Pancreas (tissue), 10 donors: ENCODE data around the gene SBNO2. TPM values are rescaled to one million over a fixed set of nuclear protein-coding genes. Genes with fewer than 3 reads are reported as not detected.
A peak's percentile ranks its signal among the peaks of the same experiment; 100 is the strongest.

Source experiments
- ATAC-seq, 4 donors: fragments of 200-7000 bp; cut with Tn5 transposase; one replicate each; pipeline versions ENCODE4 v1.8.0 to v1.9.1; 2020; ENCODE audit warnings: mild to moderate bottlenecking in 4 of 4, moderate library complexity in 4 of 4
- DNase-seq, 6 donors: peaks; one replicate each; pipeline ENCODE4 v3.0.0-alpha.2; 2020
- FAIRE-seq: peaks from 2 replicates; lab custom pipeline; 2012; peaks lifted over from hg19 to GRCh38; lab: Jason Lieb, UNC
- H3K27ac ChIP-seq, 4 donors: fragments of 200-600 bp; sonication (generic); 1 replicate in 3 of 4; 2 replicates in 1 of 4; pipeline versions ENCODE4 v1.5.0 to v1.8.0; 2020
- H3K27me3 ChIP-seq, 4 donors: fragments of 200-600 bp; one replicate each; pipeline ENCODE4 v1.8.0; 2021
- H3K36me3 ChIP-seq, 3 donors: fragments of 200-600 bp; sonication (generic) in 1 of 3; one replicate each; pipeline versions ENCODE4 v1.5.0 to v1.8.0; 2020 to 2021
- H3K4me1 ChIP-seq, 3 donors: fragments of 200-600 bp; one replicate each; pipeline ENCODE4 v1.8.0; 2021
- H3K4me3 ChIP-seq, 4 donors: fragments of 200-600 bp; sonication (generic) in 2 of 4; one replicate each; pipeline versions ENCODE4 v1.5.0 to v1.8.0; 2020 to 2021
- H3K9me3 ChIP-seq, 4 donors: fragments of 200-600 bp; one replicate each; pipeline ENCODE4 v1.8.0; 2021
- CTCF ChIP-seq, 4 donors: fragments of 200-600 bp; sonication (generic) in 3 of 4; IDR thresholded peaks; one replicate each; pipeline versions ENCODE4 v1.5.0 to v1.8.0; 2021; ENCODE audit warnings: antibody characterized with exemption in 4 of 4
- WGBS, 2 donors: extraction: QIAGEN DNeasy Blood & Tissue Kit; methylation state at CpG; one replicate each; pipeline ENCODE4 v1.1.7; 2013; 5-methylcytosine and 5-hydroxymethylcytosine counted together
- intact Hi-C, 3 donors: fragments of 100-400 bp; cut with DNase I; formaldehyde crosslinking; loops; one replicate each; pipeline versions ENCODE4 v1.11.1 to v1.14.2; 2022
- polyA plus RNA-seq, 2 donors: library from polyadenylated mRNA; stranded (reverse); fragments of 200-250 nt; gene quantifications; one replicate each; pipeline ENCODE4 v1.2.3, GENCODE V29; 2013
- total RNA-seq, 6 donors: library from RNA; stranded (reverse); fragmentation: NEBNext Ultra II Directional in 4 of 6; extraction: Animal tissue kit (Norgen Biotek cat#: 25700) in 4 of 6; gene quantifications; one replicate each; pipeline versions ENCODE4 v1.2.1 to v1.2.4, GENCODE V29; 2021 to 2023
- donor health status: healthy with polysubstance abuse.
- donor health status: DM: no; HTN: no; CAD: no; lungs with moderate emphysema.
- donor health status: DM: no; HTN: no; CAD: no.
- donor health status: control.
- donor health status: control.
- donor health status: Bipolar disorder and iron deficiency.
- donor health status: DM: yes; HTN: yes; CAD: no.
- donor health status: DM: no; HTN: no; CAD: no.
- donor health status: DM: no; HTN: no; CAD: no.
- donor health status: DM: yes; HTN: yes; CAD: no.

Gene SBNO2
- total and polyA plus RNA-seq, 8 donors: 16.8 to 53.9 (median 27.4) TPM

DNA sequence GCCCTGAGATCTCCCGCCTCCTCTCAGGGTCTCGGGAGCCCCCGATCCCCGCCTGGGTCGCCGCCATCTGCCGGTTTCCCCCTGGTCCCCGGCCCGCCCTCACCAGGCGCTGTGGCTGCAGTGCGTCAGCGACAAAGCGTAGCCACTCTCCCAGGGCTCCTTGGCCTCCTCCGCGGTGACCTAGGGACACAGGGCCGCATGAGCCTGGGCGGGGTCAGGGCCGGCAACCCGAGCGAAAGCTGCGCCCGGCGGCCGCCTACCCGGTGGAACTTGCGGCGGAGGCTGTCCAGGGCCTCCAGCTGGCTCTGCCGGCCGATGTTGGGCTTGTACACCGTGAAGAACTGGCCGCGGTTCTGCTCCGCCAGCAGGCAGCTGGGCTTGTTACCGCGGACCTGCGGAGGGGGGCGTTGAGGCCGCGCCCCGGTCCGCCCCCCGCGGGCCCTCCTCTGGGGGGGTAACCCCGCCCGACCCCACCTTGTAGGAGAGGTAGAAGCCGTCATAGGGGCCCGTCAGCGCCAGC is 65.0 kb downstream of the SBNO2 start:
- intact Hi-C loops: no loop called here
- peak in 2 of 6 donors; percentile 55 to 80 for DNase-seq

GRCh38 chr19:1108291-1109031 is 65.6 kb downstream of the SBNO2 start:
- no peak for TF ChIP-seq CTCF (IDR thresholded peaks at IDR 0.05)
- no peak overlapping the region for H3K27ac ChIP-seq

More for the DNA sequence above, 65.0 kb downstream of the SBNO2 start:
- peaks cover 0 to 7% (median 6%) of the 10 kb centered on the region in 3 donors for H3K4me1 ChIP-seq
- no peak overlapping the region for H3K27ac ChIP-seq
- H3K27me3 ChIP-seq: no peaks in the 10 kb centered on the region
- TF ChIP-seq CTCF (IDR thresholded peaks at IDR 0.05): no peak
- ATAC-seq: no peak
- H3K9me3 ChIP-seq: no peaks in the 10 kb centered on the region
- H3K4me3 ChIP-seq: no peak overlapping the region
- FAIRE-seq: no peak
- 90 to 93% methylated on average over 48 of the region's 48 CpGs for WGBS, 2 donors
- H3K36me3 ChIP-seq: peaks cover 0 to 17% (median 0%) of the 10 kb centered on the region in 3 donors

GRCh38 chr19:1107661-1108261 is 66.3 kb downstream of the SBNO2 start:
- intact Hi-C loops: no loop called here
- no peaks in the 10 kb centered on the region for H3K9me3 ChIP-seq
- H3K27ac ChIP-seq: no peak overlapping the region
- no peak for FAIRE-seq
- WGBS, 2 donors: 93 to 96% methylated on average over 21 to 25 of the region's 25 CpGs
- peaks cover 0 to 17% (median 0%) of the 10 kb centered on the region in 3 donors for H3K36me3 ChIP-seq
- peak in 2 of 6 donors; percentile 50 to 72 for DNase-seq
- no peak overlapping the region for H3K4me3 ChIP-seq
- no peak for TF ChIP-seq CTCF (IDR thresholded peaks at IDR 0.05)
- peaks cover 3 to 7% (median 6%) of the 10 kb centered on the region in 3 donors for H3K4me1 ChIP-seq
- no peak for ATAC-seq
- no peaks in the 10 kb centered on the region for H3K27me3 ChIP-seq

More at GRCh38 chr19:1108291-1109031, 65.6 kb downstream of the SBNO2 start:
- Histone ChIP-seq H3K4me3 (no peak overlapping the region), H3K27me3 (no peaks in the 10 kb centered on the region), H3K4me1 (peaks cover under 1 to 1% (median 1%) of the 10 kb centered on the region in 3 donors), H3K36me3 (peaks cover 0 to 17% (median 0%) of the 10 kb centered on the region in 3 donors), H3K9me3 (no peaks in the 10 kb centered on the region)
- DNase-seq: peak in 2 of 6 donors; percentile 34 to 78
- no peak for FAIRE-seq
- WGBS, 2 donors: 93 to 95% methylated on average over 79 to 89 of the region's 89 CpGs
- ATAC-seq: no peak
- intact Hi-C loops: no loop called here

DNA sequence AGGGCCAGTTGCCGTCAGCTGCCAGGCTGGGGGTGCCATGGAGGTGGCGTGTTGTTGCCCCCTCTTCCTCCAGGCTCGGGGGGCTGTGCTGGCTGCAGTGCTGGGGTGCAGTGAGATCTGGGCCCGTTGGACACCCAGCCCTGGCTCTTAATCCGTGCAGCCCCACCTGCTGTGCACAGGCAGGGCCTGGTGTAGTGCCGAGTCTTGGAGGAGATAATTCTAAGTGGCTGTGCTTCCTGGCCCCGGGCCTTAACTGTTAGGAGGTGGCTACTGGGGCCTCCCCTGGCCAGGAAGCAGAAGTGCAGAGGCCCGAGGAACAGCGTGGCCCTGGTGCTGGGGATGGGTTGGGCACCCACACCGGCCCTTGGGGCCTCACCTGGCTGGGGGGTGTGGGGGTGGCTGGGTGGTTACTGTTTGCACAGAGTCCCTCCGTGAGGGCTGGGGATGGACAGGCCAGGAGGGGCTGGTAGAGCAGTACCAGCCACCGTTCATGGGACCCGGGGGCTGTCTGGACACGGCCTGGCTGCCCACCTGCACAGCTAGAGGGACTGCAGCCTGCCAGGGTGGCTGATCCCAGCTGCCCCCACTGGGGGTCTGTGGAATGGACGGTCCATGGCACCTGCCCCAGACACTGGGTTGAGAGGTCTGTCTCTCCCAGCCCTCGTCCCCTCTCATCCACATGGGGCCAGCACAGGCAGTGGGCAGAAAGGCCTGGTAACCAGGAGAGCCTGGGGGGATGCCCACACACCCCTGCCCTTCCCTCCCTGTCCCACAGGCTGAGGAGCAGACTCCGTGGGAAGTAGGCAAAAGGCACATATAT is 67.0 kb downstream of the SBNO2 start:
- WGBS, 2 donors: 66 to 73% methylated on average over 16 to 17 of the region's 17 CpGs
- ATAC-seq (no peak), FAIRE-seq (no peak), DNase-seq (peak in 2 of 6 donors; percentile 52 to 82)
- TF ChIP-seq CTCF (IDR thresholded peaks at IDR 0.05): no peak
- intact Hi-C loops: no loop called here
- Histone ChIP-seq H3K4me1 (peaks cover 7 to 13% (median 13%) of the 10 kb centered on the region in 3 donors), H3K27ac (no peak overlapping the region), H3K36me3 (peaks cover 0 to 17% (median 0%) of the 10 kb centered on the region in 3 donors), H3K4me3 (no peak overlapping the region), H3K9me3 (no peaks in the 10 kb centered on the region), H3K27me3 (no peaks in the 10 kb centered on the region)
